HUES6 (cell line): ENCODE results near the gene ATXN7L1.

Experiments
- H3K27ac ChIP-seq: 2 replicates; pipeline ENCODE4 v1.7.0; 2013; ENCODE audit warnings: low read depth, mild to moderate bottlenecking, low read length, inconsistent platforms
- H3K27me3 ChIP-seq: 2 replicates; pipeline ENCODE4 v1.6.1; 2013; ENCODE audit warnings: low read length; ENCODE audit not compliant: control insufficient read depth, insufficient read depth
- H3K36me3 ChIP-seq: 2 replicates; pipeline ENCODE4 v1.6.1; 2013; ENCODE audit warnings: low read length; ENCODE audit not compliant: control insufficient read depth, insufficient read depth
- H3K4me1 ChIP-seq: 2 replicates; pipeline ENCODE4 v1.6.1; 2013; ENCODE audit warnings: low read length; ENCODE audit not compliant: control insufficient read depth, insufficient read depth
- H3K4me3 ChIP-seq: 2 replicates; pipeline ENCODE4 v1.5.1; 2013; ENCODE audit warnings: low read depth, low read length
- H3K9ac ChIP-seq: one replicate; pipeline ENCODE4 v1.6.1; 2013; ENCODE audit warnings: mild to moderate bottlenecking, low read length
- H3K9me3 ChIP-seq: 2 replicates; pipeline ENCODE4 v1.6.1; 2013; ENCODE audit warnings: low read depth, low read length; ENCODE audit not compliant: control insufficient read depth, insufficient read depth

The ATXN7L1 gene

GRCh38 chr7:105638334-105638733 lies 238.1 kb downstream of the ATXN7L1 start:
- H3K27ac ChIP-seq: peak overlapping the region; percentile 94
- peak overlapping the region; percentile 86 for H3K9ac ChIP-seq
- peaks cover 69% of the 10 kb centered on the region for H3K4me1 ChIP-seq
- H3K36me3 ChIP-seq: peaks cover 57% of the 10 kb centered on the region
- no peaks in the 10 kb centered on the region for H3K27me3 ChIP-seq
- H3K4me3 ChIP-seq: peak overlapping the region; percentile 39
- no peaks in the 10 kb centered on the region for H3K9me3 ChIP-seq

GRCh38 chr7:105637755-105638154 lies 238.6 kb downstream of the ATXN7L1 start:
- H3K9me3 ChIP-seq: no peaks in the 10 kb centered on the region
- H3K27ac ChIP-seq: peak overlapping the region; percentile 94
- peaks cover 59% of the 10 kb centered on the region for H3K36me3 ChIP-seq
- H3K4me1 ChIP-seq: peaks cover 63% of the 10 kb centered on the region
- peak overlapping the region; percentile 39 for H3K4me3 ChIP-seq
- peak overlapping the region; percentile 86 for H3K9ac ChIP-seq
- H3K27me3 ChIP-seq: no peaks in the 10 kb centered on the region

GRCh38 chr7:105636982-105637381 lies 239.4 kb downstream of the ATXN7L1 start:
- H3K27ac ChIP-seq: no peak overlapping the region
- no peaks in the 10 kb centered on the region for H3K27me3 ChIP-seq
- peaks cover 56% of the 10 kb centered on the region for H3K4me1 ChIP-seq
- H3K9ac ChIP-seq: no peak overlapping the region
- no peaks in the 10 kb centered on the region for H3K9me3 ChIP-seq
- H3K4me3 ChIP-seq: peak overlapping the region; percentile 39; the same call in 1 of the 2 replicates
- H3K36me3 ChIP-seq: peaks cover 57% of the 10 kb centered on the region

GRCh38 chr7:105635197-105635596 lies 241.2 kb downstream of the ATXN7L1 start:
- Histone ChIP-seq H3K9me3 (no peaks in the 10 kb centered on the region), H3K4me3 (no peak overlapping the region), H3K9ac (no peak overlapping the region), H3K36me3 (peaks cover 68% of the 10 kb centered on the region), H3K4me1 (peaks cover 41% of the 10 kb centered on the region), H3K27me3 (no peaks in the 10 kb centered on the region), H3K27ac (no peak overlapping the region)

- Histone ChIP-seq H3K9ac (no peak overlapping the region), H3K9me3 (peaks cover 10% of the 10 kb centered on the region), H3K4me3 (no peak overlapping the region), H3K27me3 (no peaks in the 10 kb centered on the region), H3K36me3 (peaks cover 78% of the 10 kb centered on the region), H3K27ac (no peak overlapping the region), H3K4me1 (no peaks in the 10 kb centered on the region)
Measured at GRCh38 chr7:105625986-105626385, 250.4 kb downstream of the ATXN7L1 start.

GRCh38 chr7:105623906-105624305 lies 252.5 kb downstream of the ATXN7L1 start:
- peaks cover 79% of the 10 kb centered on the region for H3K36me3 ChIP-seq
- no peak overlapping the region for H3K9ac ChIP-seq
- H3K4me3 ChIP-seq: no peak overlapping the region
- no peaks in the 10 kb centered on the region for H3K27me3 ChIP-seq
- H3K27ac ChIP-seq: no peak overlapping the region
- H3K9me3 ChIP-seq: peaks cover 10% of the 10 kb centered on the region
- no peaks in the 10 kb centered on the region for H3K4me1 ChIP-seq

GRCh38 chr7:105623378-105623777 lies 253.0 kb downstream of the ATXN7L1 start:
- Histone ChIP-seq H3K4me3 (no peak overlapping the region), H3K36me3 (peaks cover 82% of the 10 kb centered on the region), H3K27me3 (no peaks in the 10 kb centered on the region), H3K9ac (no peak overlapping the region), H3K9me3 (peaks cover 10% of the 10 kb centered on the region), H3K27ac (no peak overlapping the region), H3K4me1 (no peaks in the 10 kb centered on the region)

- peaks cover 89% of the 10 kb centered on the region for H3K36me3 ChIP-seq
- H3K9me3 ChIP-seq: peaks cover 10% of the 10 kb centered on the region
- H3K4me1 ChIP-seq: peaks cover 5% of the 10 kb centered on the region; the same call in 1 of the 2 replicates
- no peak overlapping the region for H3K4me3 ChIP-seq
- no peaks in the 10 kb centered on the region for H3K27me3 ChIP-seq
- no peak overlapping the region for H3K27ac ChIP-seq
- H3K9ac ChIP-seq: no peak overlapping the region
Measured at GRCh38 chr7:105622106-105622731, 254.2 kb downstream of the ATXN7L1 start.

- Histone ChIP-seq H3K4me1 (peaks cover 5% of the 10 kb centered on the region; the same call in 1 of the 2 replicates), H3K4me3 (no peak overlapping the region), H3K9ac (no peak overlapping the region), H3K9me3 (peaks cover 7% of the 10 kb centered on the region), H3K36me3 (peaks cover 86% of the 10 kb centered on the region), H3K27ac (no peak overlapping the region), H3K27me3 (no peaks in the 10 kb centered on the region)
Measured at GRCh38 chr7:105621617-105622016, 254.8 kb downstream of the ATXN7L1 start.

GRCh38 chr7:105621176-105621575 lies 255.2 kb downstream of the ATXN7L1 start:
- Histone ChIP-seq H3K9ac (no peak overlapping the region), H3K36me3 (peaks cover 86% of the 10 kb centered on the region)

GRCh38 chr7:105619590-105619989 lies 256.8 kb downstream of the ATXN7L1 start:
- no peak overlapping the region for H3K9ac ChIP-seq
- peaks cover 5% of the 10 kb centered on the region; the same call in 1 of the 2 replicates for H3K4me1 ChIP-seq
- no peak overlapping the region for H3K27ac ChIP-seq
- H3K27me3 ChIP-seq: no peaks in the 10 kb centered on the region
- H3K9me3 ChIP-seq: no peaks in the 10 kb centered on the region
- no peak overlapping the region for H3K4me3 ChIP-seq
- peaks cover 86% of the 10 kb centered on the region for H3K36me3 ChIP-seq

More at GRCh38 chr7:105621176-105621575, 255.2 kb downstream of the ATXN7L1 start:
- Histone ChIP-seq H3K4me1 (peaks cover 5% of the 10 kb centered on the region; the same call in 1 of the 2 replicates), H3K27me3 (no peaks in the 10 kb centered on the region), H3K27ac (no peak overlapping the region), H3K9me3 (peaks cover 2% of the 10 kb centered on the region), H3K4me3 (no peak overlapping the region)
